ENCODE data around the gene AOC3.

DNA sequence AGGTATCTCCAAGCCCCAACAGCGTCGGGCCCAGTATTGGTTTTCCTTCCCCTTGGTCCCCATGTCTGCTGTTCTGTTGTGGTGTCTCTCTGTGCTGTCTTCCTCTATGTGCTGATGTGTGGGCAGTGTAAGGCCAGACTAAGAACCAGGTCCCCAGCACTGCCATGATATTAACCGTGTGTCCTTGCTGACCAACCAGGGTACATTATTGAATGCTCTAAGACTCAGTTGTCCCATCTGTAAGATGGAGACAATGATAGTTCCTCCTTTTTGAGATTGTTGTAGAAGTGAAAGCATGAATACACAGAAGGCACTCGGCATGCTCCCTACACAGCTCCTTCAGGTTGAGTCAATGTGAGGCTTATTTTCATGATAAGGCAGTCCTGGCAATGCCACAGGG is 20.6 kb downstream of the AOC3 start:
- no peak for TF ChIP-seq MYC (IDR thresholded peaks at IDR 0.05; ENCODE audit: low read depth, low read length)
- TF ChIP-seq, protein P1, sequence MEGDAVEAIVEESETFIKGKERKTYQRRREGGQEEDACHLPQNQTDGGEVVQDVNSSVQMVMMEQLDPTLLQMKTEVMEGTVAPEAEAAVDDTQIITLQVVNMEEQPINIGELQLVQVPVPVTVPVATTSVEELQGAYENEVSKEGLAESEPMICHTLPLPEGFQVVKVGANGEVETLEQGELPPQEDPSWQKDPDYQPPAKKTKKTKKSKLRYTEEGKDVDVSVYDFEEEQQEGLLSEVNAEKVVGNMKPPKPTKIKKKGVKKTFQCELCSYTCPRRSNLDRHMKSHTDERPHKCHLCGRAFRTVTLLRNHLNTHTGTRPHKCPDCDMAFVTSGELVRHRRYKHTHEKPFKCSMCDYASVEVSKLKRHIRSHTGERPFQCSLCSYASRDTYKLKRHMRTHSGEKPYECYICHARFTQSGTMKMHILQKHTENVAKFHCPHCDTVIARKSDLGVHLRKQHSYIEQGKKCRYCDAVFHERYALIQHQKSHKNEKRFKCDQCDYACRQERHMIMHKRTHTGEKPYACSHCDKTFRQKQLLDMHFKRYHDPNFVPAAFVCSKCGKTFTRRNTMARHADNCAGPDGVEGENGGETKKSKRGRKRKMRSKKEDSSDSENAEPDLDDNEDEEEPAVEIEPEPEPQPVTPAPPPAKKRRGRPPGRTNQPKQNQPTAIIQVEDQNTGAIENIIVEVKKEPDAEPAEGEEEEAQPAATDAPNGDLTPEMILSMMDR (IDR thresholded peaks at IDR 0.05; ENCODE audit: extremely low read depth in 1 of 2, insufficient read depth in 1 of 2, low read depth in 1 of 2, low read length in 2 of 2): no peak

Measured in endothelial cell of umbilical vein (primary cell).